Astrocyte (in vitro differentiated cells and primary cell): ENCODE data around the gene SLC7A8.

Source experiments
- CTCF ChIP-seq: IDR thresholded peaks from 2 replicates; pipeline ENCODE4 v1.5.1; 2011; ENCODE audit warnings: low read depth, mild to moderate bottlenecking, inconsistent platforms, low read length, moderate library complexity; ENCODE audit not compliant: insufficient read depth
- EZH2 ChIP-seq: IDR thresholded peaks from 2 replicates; pipeline ENCODE4 v1.6.1; 2012; ENCODE audit warnings: mild to moderate bottlenecking, low read length, inconsistent platforms; ENCODE audit not compliant: insufficient read depth

GRCh38 chr14:23129759-23130316, 53.6 kb downstream of the SLC7A8 start:
- TF ChIP-seq CTCF: no peak
- no peak for TF ChIP-seq EZH2
